Right atrium auricular region (tissue), 2 donors: ENCODE data around the gene CTDP1. TPM values are rescaled to one million over a fixed set of nuclear protein-coding genes. Genes with fewer than 3 reads are reported as not detected.
"Not testable (repeated sequence)": the region's sequence is repeated elsewhere in the genome, so short reads cannot be mapped to it uniquely, and the experiment has no call there.

Source experiments
- DNase-seq: peaks from one replicate; pipeline ENCODE4 v3.0.0-alpha.2; 2019; ENCODE audit warnings: low spot score
- H3K27ac ChIP-seq, 2 donors: fragments of 200-600 bp; sonication (generic); 1 replicate in 1 of 2; 2 replicates in 1 of 2; pipeline ENCODE4 v1.5.1; 2016 to 2019
- H3K27me3 ChIP-seq, 2 donors: fragments of 200-600 bp; sonication (generic); one replicate each; pipeline versions ENCODE4 v1.5.1 to v1.6.0; 2017 to 2019
- H3K36me3 ChIP-seq: fragments of 200-600 bp; sonication (generic); one replicate; pipeline ENCODE4 v1.5.1; 2016
- H3K4me1 ChIP-seq, 2 donors: fragments of 200-600 bp; sonication (generic); one replicate each; pipeline versions ENCODE4 v1.5.1 to v1.6.0; 2017 to 2019
- H3K4me3 ChIP-seq, 2 donors: fragments of 200-600 bp; sonication (generic); 1 replicate in 1 of 2; 2 replicates in 1 of 2; pipeline ENCODE4 v1.5.1; 2017 to 2019; ENCODE audit warnings: mild to moderate bottlenecking in 1 of 2, moderate library complexity in 1 of 2
- H3K9me3 ChIP-seq, 2 donors: fragments of 200-600 bp; sonication (generic); one replicate each; pipeline ENCODE4 v1.5.1; 2019
- total RNA-seq, 2 donors: library from RNA; depleted of rRNA; stranded (reverse); fragments of >200 nt; gene quantifications; one replicate each; pipeline ENCODE4 v1.1.0, GENCODE V29; 2016
- TF ChIP-seq, protein P1 (sequence below), 2 donors: fragments of 200-600 bp; sonication (generic); IDR thresholded peaks; one replicate each; pipeline ENCODE4 v1.5.1; 2019; ENCODE audit warnings: antibody characterized with exemption in 2 of 2

Gene CTDP1
- total RNA-seq, 2 donors from 2014 or later, result 6.3 to 9.2 TPM

DNA sequence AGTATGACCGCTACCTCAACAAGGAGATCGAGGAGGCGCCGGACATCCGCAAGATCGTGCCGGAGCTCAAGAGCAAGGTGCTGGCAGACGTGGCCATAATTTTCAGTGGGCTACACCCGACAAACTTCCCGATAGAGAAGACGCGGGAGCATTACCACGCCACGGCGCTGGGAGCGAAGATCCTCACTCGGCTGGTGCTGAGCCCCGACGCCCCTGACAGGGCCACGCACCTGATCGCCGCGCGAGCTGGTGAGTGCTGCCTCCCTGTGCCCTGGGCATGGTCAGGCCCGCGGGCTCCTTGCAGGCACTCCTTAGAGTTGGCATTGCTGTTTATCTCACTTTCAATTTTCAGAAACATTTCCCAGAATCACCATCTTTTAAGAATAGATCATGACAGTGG, 35.7 kb downstream of the CTDP1 start:
- no peak overlapping the region for H3K4me3 ChIP-seq
- no peaks in the 10 kb centered on the region for H3K27me3 ChIP-seq
- no peak for DNase-seq
- TF ChIP-seq, protein P1, sequence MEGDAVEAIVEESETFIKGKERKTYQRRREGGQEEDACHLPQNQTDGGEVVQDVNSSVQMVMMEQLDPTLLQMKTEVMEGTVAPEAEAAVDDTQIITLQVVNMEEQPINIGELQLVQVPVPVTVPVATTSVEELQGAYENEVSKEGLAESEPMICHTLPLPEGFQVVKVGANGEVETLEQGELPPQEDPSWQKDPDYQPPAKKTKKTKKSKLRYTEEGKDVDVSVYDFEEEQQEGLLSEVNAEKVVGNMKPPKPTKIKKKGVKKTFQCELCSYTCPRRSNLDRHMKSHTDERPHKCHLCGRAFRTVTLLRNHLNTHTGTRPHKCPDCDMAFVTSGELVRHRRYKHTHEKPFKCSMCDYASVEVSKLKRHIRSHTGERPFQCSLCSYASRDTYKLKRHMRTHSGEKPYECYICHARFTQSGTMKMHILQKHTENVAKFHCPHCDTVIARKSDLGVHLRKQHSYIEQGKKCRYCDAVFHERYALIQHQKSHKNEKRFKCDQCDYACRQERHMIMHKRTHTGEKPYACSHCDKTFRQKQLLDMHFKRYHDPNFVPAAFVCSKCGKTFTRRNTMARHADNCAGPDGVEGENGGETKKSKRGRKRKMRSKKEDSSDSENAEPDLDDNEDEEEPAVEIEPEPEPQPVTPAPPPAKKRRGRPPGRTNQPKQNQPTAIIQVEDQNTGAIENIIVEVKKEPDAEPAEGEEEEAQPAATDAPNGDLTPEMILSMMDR (IDR thresholded peaks at IDR 0.05), result no peak
- H3K9me3 ChIP-seq, result no peaks in the 10 kb centered on the region
- H3K36me3 ChIP-seq, result peaks cover 58% of the 10 kb centered on the region
- no peaks in the 10 kb centered on the region for H3K4me1 ChIP-seq
- H3K27ac ChIP-seq, result no peak overlapping the region

DNA sequence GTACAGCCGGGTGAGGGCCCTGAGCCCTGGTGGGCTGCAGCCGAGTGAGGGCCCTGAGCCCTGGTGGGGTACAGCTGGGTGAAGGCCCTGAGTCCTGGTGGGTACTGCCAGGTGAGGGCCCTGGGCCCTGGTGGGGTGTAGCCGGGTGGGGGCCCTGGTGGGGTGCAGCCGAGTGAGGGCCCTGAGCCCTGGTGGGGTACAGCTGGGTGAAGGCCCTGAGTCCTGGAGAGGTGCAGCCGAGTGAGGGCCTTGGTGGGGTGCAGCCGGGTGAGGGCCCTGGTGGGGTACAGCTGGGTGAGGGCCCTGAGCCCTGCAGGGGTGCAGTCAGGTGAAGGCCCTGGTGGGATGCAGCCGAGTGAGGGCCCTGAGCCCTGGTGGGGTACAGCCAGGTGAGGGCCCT, 37.5 kb downstream of the CTDP1 start:
- TF ChIP-seq, protein P1 (IDR thresholded peaks at IDR 0.05), result no peak
- no peaks in the 10 kb centered on the region for H3K9me3 ChIP-seq
- no peak overlapping the region for H3K4me3 ChIP-seq
- H3K4me1 ChIP-seq, result no peaks in the 10 kb centered on the region
- H3K27me3 ChIP-seq, result no peaks in the 10 kb centered on the region
- DNase-seq, result no peak
- no peak overlapping the region for H3K27ac ChIP-seq
- H3K36me3 ChIP-seq, result peaks cover 65% of the 10 kb centered on the region

DNA sequence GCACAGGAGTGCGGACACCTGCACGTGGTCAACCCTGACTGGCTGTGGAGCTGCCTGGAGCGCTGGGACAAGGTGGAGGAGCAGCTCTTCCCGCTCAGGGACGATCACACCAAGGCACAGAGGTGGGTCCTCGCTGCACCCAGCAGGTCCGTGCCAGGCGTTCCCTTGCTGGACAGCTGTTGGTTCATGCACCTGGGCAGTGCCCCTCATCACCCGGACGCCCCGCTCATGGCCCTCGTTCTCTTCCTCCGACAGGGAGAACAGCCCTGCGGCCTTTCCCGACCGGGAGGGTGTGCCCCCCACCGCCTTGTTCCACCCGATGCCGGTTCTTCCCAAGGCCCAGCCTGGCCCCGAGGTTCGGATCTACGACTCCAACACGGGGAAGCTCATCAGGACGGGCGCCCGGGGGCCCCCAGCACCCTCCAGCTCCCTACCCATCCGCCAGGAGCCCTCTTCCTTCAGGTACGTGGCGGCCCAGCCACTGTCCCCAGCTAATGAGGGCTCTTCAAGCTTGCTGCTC, 38.0 kb downstream of the CTDP1 start:
- Histone ChIP-seq H3K9me3 (no peaks in the 10 kb centered on the region), H3K27ac (no peak overlapping the region), H3K36me3 (peaks cover 65% of the 10 kb centered on the region), H3K4me3 (no peak overlapping the region), H3K4me1 (no peaks in the 10 kb centered on the region), H3K27me3 (no peaks in the 10 kb centered on the region)
- DNase-seq, result no peak
- TF ChIP-seq, protein P1 (IDR thresholded peaks at IDR 0.05), result no peak

DNA sequence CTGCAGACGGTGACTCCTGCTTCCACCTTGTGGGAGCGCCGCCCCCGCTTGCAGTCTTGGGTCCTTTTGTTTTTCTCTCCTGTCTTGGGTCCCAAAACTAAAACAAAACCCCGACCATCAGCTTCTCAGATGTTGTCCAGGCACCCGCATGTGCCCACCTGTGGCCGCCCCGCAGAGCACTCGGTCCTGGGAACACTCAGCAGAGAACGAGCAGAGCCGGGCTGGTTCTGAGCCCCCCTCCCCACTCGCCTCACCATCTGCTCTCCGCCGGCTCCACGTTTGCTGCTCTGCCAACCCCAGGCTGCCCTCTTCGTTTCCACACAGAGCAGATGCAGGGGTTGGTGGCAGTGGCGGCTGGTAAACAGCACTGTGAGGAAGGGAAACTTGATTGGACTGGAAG, 38.5 kb downstream of the CTDP1 start:
- Histone ChIP-seq H3K4me1 (no peaks in the 10 kb centered on the region), H3K9me3 (no peaks in the 10 kb centered on the region), H3K27me3 (no peaks in the 10 kb centered on the region), H3K27ac (no peak overlapping the region), H3K4me3 (no peak overlapping the region), H3K36me3 (peaks cover 60% of the 10 kb centered on the region)
- TF ChIP-seq, protein P1 (IDR thresholded peaks at IDR 0.05), result no peak
- no peak for DNase-seq

DNA sequence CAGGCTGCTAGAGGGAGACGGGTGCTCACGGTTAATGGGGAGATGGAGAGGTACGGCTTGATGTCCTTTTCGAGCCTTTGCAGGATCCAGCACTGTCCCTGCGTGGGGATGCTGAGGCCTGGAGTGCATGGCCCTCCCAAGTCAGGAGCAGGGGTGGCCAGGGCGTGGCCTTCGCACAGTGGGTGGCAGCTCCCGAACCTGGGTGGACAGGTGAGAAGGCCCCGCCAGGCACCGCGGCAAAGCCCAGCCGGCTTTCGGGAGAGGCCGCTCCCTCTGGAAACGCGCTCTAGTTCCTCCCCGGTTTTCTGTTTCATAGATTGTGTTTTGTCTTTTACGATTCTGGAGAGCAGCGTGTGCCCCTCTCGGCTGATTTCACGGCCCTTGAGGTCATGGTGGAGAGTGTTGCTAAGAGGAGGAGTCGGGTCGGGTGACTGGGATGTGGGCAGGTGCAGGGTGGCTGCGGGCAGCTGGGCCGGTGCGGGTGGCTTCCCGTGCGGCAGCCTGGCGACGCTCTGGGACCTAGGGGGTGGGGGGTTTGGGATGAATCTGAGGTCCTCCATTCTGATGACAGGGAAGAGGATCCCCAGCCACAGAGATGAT, 39.4 kb downstream of the CTDP1 start:
- H3K36me3 ChIP-seq, result peaks cover 52% of the 10 kb centered on the region
- TF ChIP-seq, protein P1 (IDR thresholded peaks at IDR 0.05), result no peak
- DNase-seq, result no peak
- H3K27me3 ChIP-seq, result no peaks in the 10 kb centered on the region
- no peak overlapping the region for H3K27ac ChIP-seq
- H3K4me3 ChIP-seq, result no peak overlapping the region
- no peaks in the 10 kb centered on the region for H3K4me1 ChIP-seq
- H3K9me3 ChIP-seq, result no peaks in the 10 kb centered on the region

DNA sequence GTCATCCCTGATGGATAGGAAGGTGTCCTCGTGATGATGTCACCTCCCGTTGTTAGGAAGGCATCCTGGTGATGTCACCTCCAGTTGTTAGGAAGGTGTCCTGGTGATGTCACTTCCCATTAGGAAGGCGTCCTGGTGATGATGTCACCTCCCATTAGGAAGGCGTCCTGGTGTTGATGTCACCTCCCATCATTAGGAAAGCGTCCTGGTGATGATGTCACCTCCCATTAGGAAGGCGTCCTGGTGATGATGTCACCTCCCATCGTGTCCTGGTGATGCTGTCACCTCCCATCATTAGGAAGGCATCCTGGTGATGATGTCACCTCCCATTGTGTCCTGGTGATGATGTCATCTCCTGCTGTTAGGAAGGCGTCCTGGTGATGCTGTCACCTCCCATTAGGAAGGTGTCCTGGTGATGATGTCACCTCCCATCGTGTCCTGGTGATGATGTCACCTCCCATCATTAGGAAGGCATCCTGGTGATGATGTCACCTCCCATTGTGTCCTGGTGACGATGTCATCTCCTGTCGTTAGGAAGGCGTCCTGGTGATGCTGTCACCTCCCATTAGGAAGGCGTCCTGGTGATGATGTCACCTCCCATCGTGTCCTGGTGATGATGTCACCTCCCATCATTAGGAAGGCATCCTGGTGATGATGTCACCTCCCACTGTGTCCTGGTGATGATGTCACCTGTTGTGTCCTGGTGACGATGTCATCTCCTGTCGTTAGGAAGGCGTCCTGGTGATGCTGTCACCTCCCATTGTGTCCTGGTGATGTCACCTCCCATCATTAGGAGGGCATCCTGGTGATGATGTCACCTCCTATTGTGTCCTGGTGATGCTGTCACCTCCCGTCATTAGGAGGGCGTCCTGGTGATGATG, 40.1 kb downstream of the CTDP1 start:
- H3K27ac ChIP-seq, H3K9me3 ChIP-seq, H3K4me1 ChIP-seq, DNase-seq, H3K27me3 ChIP-seq, H3K4me3 ChIP-seq: not testable (repeated sequence)
- peaks cover 45% of the 10 kb centered on the region for H3K36me3 ChIP-seq
